AG09319 (cell line): Measurements from ENCODE around the gene RPRD1A.

Experiments
- DNase-seq: peaks from one replicate; pipeline ENCODE4 v3.0.0-alpha.2; 2010; ENCODE audit warnings: low read depth; ENCODE audit errors: extremely low read depth
- TF ChIP-seq, protein P1 (sequence below): IDR thresholded peaks from 2 replicates; pipeline ENCODE4 v1.5.1; 2011; ENCODE audit warnings: low read depth, mild to moderate bottlenecking, inconsistent platforms, low read length, moderate library complexity

RPRD1A gene

DNA sequence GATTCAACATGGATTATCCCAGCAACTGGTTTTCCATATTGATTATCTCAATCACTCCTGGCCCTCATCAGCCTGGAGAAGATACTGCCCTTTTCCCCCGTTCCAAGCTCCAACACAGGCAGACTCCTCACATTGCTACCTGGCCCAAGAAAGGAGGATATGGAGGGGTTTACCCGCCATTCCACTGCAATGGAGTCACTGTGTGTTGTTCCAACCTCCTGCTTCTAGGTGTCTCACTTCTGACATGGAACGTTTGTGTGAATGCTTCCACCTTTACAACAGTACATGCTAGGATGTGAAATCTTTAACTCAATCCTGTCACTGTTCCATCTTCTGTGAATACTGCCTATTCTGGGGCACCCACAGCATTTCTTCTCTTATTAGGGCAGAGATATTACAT lies 58.1 kb downstream of the RPRD1A start:
- DNase-seq, result no peak
- TF ChIP-seq, protein P1, sequence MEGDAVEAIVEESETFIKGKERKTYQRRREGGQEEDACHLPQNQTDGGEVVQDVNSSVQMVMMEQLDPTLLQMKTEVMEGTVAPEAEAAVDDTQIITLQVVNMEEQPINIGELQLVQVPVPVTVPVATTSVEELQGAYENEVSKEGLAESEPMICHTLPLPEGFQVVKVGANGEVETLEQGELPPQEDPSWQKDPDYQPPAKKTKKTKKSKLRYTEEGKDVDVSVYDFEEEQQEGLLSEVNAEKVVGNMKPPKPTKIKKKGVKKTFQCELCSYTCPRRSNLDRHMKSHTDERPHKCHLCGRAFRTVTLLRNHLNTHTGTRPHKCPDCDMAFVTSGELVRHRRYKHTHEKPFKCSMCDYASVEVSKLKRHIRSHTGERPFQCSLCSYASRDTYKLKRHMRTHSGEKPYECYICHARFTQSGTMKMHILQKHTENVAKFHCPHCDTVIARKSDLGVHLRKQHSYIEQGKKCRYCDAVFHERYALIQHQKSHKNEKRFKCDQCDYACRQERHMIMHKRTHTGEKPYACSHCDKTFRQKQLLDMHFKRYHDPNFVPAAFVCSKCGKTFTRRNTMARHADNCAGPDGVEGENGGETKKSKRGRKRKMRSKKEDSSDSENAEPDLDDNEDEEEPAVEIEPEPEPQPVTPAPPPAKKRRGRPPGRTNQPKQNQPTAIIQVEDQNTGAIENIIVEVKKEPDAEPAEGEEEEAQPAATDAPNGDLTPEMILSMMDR, result no peak

DNA sequence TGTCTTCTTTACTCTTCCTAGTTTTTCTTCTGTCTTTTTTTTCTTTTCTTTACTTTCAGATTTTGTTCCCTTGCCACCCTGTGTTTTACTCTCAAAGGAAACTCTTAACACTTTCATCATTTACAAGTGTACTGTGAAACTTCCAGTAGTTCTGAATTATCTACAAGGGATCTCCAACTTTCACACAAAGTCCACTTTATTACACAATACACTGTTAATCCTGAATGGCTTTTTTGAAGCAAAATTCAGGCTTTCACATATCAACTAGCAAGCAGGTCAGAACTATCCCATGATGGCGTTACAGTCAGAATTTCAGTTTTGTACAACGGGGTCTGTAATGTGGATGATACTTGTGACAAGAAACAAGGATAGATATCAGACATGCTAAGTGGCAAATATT lies 60.4 kb downstream of the RPRD1A start:
- no peak for DNase-seq
- TF ChIP-seq, protein P1, result no peak

DNA sequence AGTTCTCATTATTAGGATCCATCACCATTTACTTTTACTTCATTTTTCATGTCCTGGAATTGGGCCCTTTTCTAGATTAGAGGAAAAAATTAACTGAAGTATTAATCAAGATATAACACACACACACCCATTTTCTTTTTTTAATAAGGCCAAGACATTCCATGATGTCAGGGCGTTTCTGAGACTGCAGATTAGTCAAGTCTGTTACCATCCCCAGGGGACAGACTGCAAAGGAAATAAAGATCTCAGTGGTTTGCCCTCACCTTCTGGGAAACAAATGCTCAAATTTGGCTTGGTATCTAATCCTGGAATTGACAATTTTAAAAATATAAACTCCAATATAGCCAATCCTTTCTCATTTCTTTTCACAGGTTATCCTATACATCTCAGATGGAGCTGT lies 67.4 kb downstream of the RPRD1A start:
- DNase-seq, result no peak
- TF ChIP-seq, protein P1, result no peak

DNA sequence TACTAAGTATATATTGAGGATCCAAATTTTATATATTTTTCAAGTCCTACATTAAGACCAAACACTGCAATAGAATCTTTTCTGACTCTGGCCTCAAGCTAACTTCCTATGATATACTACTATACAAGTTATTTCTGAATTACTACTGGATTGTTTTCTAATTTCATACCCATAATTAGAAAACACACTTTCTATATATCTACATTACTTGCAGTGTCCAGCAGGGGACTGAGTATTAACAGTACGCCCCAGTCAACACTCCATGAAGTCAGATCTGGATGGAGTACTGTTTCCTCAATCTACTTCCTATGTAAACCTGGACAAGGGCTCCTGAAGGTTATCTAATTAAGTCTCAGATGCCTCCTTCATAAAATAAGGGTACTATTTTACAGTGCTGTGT lies 68.4 kb downstream of the RPRD1A start:
- no peak for DNase-seq
- TF ChIP-seq, protein P1, result no peak; the same call in 1 of the 2 replicates

- TF ChIP-seq, protein P1, result no peak
- no peak for DNase-seq
Observed at GRCh38 chr18:35993013-35993412, 74.3 kb downstream of the RPRD1A start.

DNA sequence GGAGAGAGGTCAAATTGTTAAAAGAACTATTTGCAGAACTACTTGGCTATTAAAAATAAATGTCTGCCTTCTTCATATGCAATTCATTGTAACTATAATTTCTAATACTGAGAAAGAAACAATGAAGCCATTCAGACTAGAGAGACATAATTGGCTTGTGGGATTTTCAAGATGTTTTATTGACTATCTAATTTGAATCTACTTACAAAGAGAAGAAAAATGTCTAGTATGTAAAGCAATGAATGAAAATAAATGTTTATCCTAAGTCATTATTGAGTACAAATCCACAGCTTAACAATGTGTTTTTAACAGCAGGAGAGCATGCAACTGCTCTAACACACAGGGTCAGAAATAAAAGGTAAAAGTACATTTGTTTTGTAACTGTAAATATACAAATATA lies 75.7 kb downstream of the RPRD1A start:
- TF ChIP-seq, protein P1, result no peak
- DNase-seq, result no peak

DNA sequence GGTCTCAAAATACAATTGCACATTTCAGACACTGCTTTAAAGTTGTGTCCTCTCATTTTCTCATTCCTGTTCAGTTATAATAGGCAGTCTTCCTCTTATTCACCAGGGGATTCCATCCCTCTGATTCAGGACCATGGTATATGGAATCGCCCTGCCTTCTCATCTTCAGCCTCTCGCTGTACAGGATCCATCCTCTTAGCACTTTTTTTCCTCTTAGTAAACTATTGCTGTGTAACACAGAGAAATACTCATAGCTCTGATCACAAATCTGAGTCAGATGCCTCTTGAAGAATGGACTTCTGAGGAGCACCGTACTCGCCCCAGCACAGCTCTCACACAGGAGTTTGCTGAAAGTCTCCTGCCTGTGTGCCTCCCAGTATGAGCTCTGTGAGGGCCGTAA lies 83.5 kb downstream of the RPRD1A start:
- TF ChIP-seq, protein P1, result no peak
- DNase-seq, result no peak
